ENCODE measurements around the gene ZBTB42.

The ZBTB42 gene

DNA sequence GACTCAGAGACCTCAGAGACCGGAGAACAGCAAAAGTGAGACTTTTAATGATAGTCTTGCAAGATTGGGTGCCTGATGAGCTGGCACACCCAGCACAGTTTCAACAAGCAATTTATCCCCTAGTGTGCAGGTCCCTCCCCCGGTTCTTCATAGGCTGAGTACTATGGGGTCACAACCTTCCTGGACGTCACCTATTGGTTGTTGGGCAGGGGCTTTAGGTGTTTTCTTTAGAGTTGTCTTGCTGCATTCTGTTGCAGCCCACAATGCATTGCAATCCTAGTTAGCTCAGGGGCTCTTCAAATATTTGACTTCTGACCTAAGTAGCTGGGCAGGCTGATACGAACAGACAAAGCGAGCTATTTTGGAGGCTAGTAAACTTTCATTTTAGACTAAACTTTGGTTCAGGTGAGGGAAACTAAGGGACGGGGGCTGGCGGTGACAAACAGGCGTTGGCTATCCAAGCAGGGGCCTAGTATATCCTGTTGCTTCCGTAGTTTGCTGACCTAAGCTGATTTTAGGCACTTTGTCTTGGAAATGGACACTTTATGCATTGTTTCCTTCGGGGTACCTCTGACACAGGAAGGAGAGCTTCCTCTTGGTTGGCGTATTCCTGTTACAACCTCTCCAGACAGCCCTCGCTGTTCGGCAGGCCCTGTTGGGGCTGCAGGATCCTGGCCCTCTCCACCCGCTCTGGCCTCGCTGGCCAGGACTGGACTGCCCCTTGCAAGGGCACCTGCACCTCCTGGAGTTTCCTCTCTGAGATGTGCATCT, 33.9 kb upstream of the ZBTB42 start:
- H3K4me2 ChIP-seq (ENCODE audit: low read length, poor library complexity, severe bottlenecking) = no peak overlapping the region
- peak overlapping the region; percentile 19 for H4K8ac ChIP-seq (ENCODE audit: low read length)
- no peak overlapping the region for H3K9ac ChIP-seq (ENCODE audit: low read length)
- H2BK120ac ChIP-seq (ENCODE audit: low read depth, low read length) = no peak overlapping the region
- H2AK5ac ChIP-seq (ENCODE audit: low read length, severe bottlenecking) = no peak overlapping the region
- no peaks in the 10 kb centered on the region for H3K27me3 ChIP-seq (ENCODE audit: control insufficient read depth in 1 of 2, insufficient read depth in 1 of 2, low read length in 2 of 2)
- no peak overlapping the region for H2AFZ ChIP-seq (ENCODE audit: low read depth, low read length)
- H3K4me3 ChIP-seq (ENCODE audit: insufficient read depth in 1 of 2, low read depth in 1 of 2, low read length in 2 of 2) = no peak overlapping the region
- no peak for DNase-seq
- 84% methylated on average over 12 of the region's 15 CpGs for WGBS
- no peak overlapping the region for H3K14ac ChIP-seq (ENCODE audit: low read length in 2 of 2)
- no peak overlapping the region for H3K27ac ChIP-seq (ENCODE audit: low read length, poor library complexity, severe bottlenecking)
- no peak overlapping the region for H4K91ac ChIP-seq (ENCODE audit: low read length)
- peaks cover 10% of the 10 kb centered on the region for H3K4me1 ChIP-seq (ENCODE audit: control insufficient read depth, insufficient read depth, low read depth, low read length)
- peaks cover 26 to 32% of the 10 kb centered on the region in 2 experiments for H3K36me3 ChIP-seq (ENCODE audit: control insufficient read depth in 1 of 2, insufficient read depth in 2 of 2, low read depth in 1 of 2, low read length in 2 of 2)
- no peak overlapping the region for H3K23ac ChIP-seq (ENCODE audit: low read length in 2 of 2)
- H3K9me3 ChIP-seq (ENCODE audit: control insufficient read depth, low read length) = no peaks in the 10 kb centered on the region
- no peaks in the 10 kb centered on the region for H3K79me1 ChIP-seq (replicated peaks; ENCODE audit: low read length, poor library complexity, severe bottlenecking)
- no peak overlapping the region for H2BK15ac ChIP-seq (ENCODE audit: low read depth, poor library complexity, severe bottlenecking)
- H3K4ac ChIP-seq (ENCODE audit: low read depth in 1 of 2, low read length in 2 of 2) = no peak overlapping the region
- H2BK5ac ChIP-seq (ENCODE audit: low read depth, low read length, poor library complexity, severe bottlenecking) = no peak overlapping the region
- no peak overlapping the region for H3K18ac ChIP-seq (ENCODE audit: low read depth in 1 of 2, low read length in 2 of 2)
- peak overlapping the region in 1 of 2 experiments; percentile 39 for H2BK12ac ChIP-seq (ENCODE audit: low read length in 2 of 2)

DNA sequence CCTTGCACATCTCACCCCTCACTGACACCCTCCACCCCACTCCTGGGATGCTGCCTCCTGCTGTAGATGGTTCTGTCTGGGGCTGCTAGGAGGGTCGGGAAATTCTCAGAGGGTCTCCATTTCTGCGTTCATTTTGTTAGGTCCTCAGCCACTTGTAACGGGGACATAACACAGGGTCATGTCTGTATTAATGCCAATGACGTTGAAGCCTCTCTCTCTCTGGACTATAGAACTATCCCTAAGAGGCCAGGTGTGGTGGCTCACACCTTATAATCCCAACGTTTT, 33.3 kb upstream of the ZBTB42 start:
- H3K18ac ChIP-seq (ENCODE audit: low read depth in 1 of 2, low read length in 2 of 2) = no peak overlapping the region

DNA sequence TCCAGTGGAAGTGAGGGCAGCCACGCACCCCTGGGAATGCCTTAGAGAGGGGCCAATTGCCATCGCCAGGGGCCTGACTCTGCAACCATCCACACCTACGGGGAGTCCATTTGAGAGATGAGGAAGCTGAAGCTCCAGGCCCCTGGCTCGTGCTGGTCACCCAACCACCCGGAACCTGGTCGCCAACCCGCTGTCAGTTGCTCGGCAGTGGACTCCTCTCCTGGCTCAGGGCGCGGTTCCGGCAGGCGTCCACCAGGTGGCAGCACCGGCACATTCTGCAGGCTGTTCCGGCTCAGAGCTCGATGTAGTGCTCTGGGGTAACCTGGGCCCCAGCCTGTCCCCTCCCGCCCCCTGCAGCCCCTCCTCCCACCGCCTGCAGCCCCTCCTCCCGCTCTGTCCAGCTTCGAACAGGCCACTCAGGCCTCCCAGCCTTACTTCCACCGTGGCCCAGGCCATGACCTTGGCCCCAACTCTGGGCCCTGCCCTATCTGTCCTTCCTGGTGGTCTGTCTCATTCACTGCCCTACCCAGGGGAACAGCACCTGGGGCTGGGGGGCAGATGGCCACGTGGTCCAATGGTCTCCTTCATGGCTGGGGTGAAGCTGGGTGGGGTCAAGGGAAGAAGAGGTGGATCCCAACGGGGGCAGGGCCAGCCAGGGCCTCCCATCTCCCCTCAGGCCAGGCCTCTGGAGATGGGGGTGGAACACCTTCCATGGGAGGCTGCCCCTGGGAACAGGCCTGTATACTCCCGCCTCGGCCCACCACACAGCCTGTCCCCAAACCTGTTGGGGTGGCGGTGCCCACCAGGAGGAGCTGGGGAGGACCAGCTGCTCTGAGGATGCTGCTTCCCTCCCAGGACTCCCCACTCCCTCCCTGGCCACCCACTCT, 32.2 kb upstream of the ZBTB42 start:
- no peak overlapping the region for H3K23ac ChIP-seq (ENCODE audit: low read length in 2 of 2)
- no peak overlapping the region for H2AFZ ChIP-seq (ENCODE audit: low read depth, low read length)
- peaks cover 4% of the 10 kb centered on the region for H3K79me1 ChIP-seq (replicated peaks; ENCODE audit: low read length, poor library complexity, severe bottlenecking)
- H4K8ac ChIP-seq (ENCODE audit: low read length) = peak overlapping the region; percentile 94
- peak overlapping the region; percentile 88 for H4K91ac ChIP-seq (ENCODE audit: low read length)
- H3K9ac ChIP-seq (ENCODE audit: low read length) = peak overlapping the region; percentile 22
- H3K36me3 ChIP-seq (ENCODE audit: control insufficient read depth in 1 of 2, insufficient read depth in 2 of 2, low read depth in 1 of 2, low read length in 2 of 2) = peaks cover 37 to 48% of the 10 kb centered on the region in 2 experiments
- no peak overlapping the region for H3K4me3 ChIP-seq (ENCODE audit: insufficient read depth in 1 of 2, low read depth in 1 of 2, low read length in 2 of 2)
- DNase-seq = peak; percentile 83
- peak overlapping the region in 1 of 2 experiments; percentile 82 for H3K4ac ChIP-seq (ENCODE audit: low read depth in 1 of 2, low read length in 2 of 2)
- no peak overlapping the region for H3K4me2 ChIP-seq (ENCODE audit: low read length, poor library complexity, severe bottlenecking)
- no peaks in the 10 kb centered on the region for H3K27me3 ChIP-seq (ENCODE audit: control insufficient read depth in 1 of 2, insufficient read depth in 1 of 2, low read length in 2 of 2)
- no peak overlapping the region for H3K27ac ChIP-seq (ENCODE audit: low read length, poor library complexity, severe bottlenecking)
- H2BK12ac ChIP-seq (ENCODE audit: low read length in 2 of 2) = peak overlapping the region in 1 of 2 experiments; percentile 87
- 20% methylated on average over 23 of the region's 25 CpGs for WGBS
- no peaks in the 10 kb centered on the region for H3K9me3 ChIP-seq (ENCODE audit: control insufficient read depth, low read length)
- H2BK5ac ChIP-seq (ENCODE audit: low read depth, low read length, poor library complexity, severe bottlenecking) = no peak overlapping the region
- no peak overlapping the region for H2BK120ac ChIP-seq (ENCODE audit: low read depth, low read length)
- no peak overlapping the region for H2BK15ac ChIP-seq (ENCODE audit: low read depth, poor library complexity, severe bottlenecking)
- H2AK5ac ChIP-seq (ENCODE audit: low read length, severe bottlenecking) = no peak overlapping the region
- peak overlapping the region; percentile 48 to 92 for H3K18ac ChIP-seq (ENCODE audit: low read depth in 1 of 2, low read length in 2 of 2)
- no peak overlapping the region for H3K14ac ChIP-seq (ENCODE audit: low read length in 2 of 2)
- peaks cover 10% of the 10 kb centered on the region for H3K4me1 ChIP-seq (ENCODE audit: control insufficient read depth, insufficient read depth, low read depth, low read length)

More for the DNA sequence above, 33.3 kb upstream of the ZBTB42 start:
- Histone ChIP-seq H2BK120ac (ENCODE audit: low read depth, low read length) (no peak overlapping the region), H3K27me3 (ENCODE audit: control insufficient read depth in 1 of 2, insufficient read depth in 1 of 2, low read length in 2 of 2) (no peaks in the 10 kb centered on the region), H3K36me3 (ENCODE audit: control insufficient read depth in 1 of 2, insufficient read depth in 2 of 2, low read depth in 1 of 2, low read length in 2 of 2) (peaks cover 27 to 37% of the 10 kb centered on the region in 2 experiments), H2BK5ac (ENCODE audit: low read depth, low read length, poor library complexity, severe bottlenecking) (no peak overlapping the region), H3K9me3 (ENCODE audit: control insufficient read depth, low read length) (no peaks in the 10 kb centered on the region), H4K8ac (ENCODE audit: low read length) (peak overlapping the region; percentile 19), H3K4me1 (ENCODE audit: control insufficient read depth, insufficient read depth, low read depth, low read length) (peaks cover 10% of the 10 kb centered on the region), H3K9ac (ENCODE audit: low read length) (no peak overlapping the region), H2BK12ac (ENCODE audit: low read length in 2 of 2) (peak overlapping the region in 1 of 2 experiments; percentile 39), H3K4ac (ENCODE audit: low read depth in 1 of 2, low read length in 2 of 2) (no peak overlapping the region), H3K79me1 (replicated peaks; ENCODE audit: low read length, poor library complexity, severe bottlenecking) (no peaks in the 10 kb centered on the region), H4K91ac (ENCODE audit: low read length) (no peak overlapping the region), H3K4me2 (ENCODE audit: low read length, poor library complexity, severe bottlenecking) (no peak overlapping the region), H3K23ac (ENCODE audit: low read length in 2 of 2) (no peak overlapping the region), H3K4me3 (ENCODE audit: insufficient read depth in 1 of 2, low read depth in 1 of 2, low read length in 2 of 2) (no peak overlapping the region), H2AFZ (ENCODE audit: low read depth, low read length) (no peak overlapping the region), H3K14ac (ENCODE audit: low read length in 2 of 2) (no peak overlapping the region), H2AK5ac (ENCODE audit: low read length, severe bottlenecking) (no peak overlapping the region), H3K27ac (ENCODE audit: low read length, poor library complexity, severe bottlenecking) (no peak overlapping the region), H2BK15ac (ENCODE audit: low read depth, poor library complexity, severe bottlenecking) (no peak overlapping the region)
- 94% methylated on average over 5 of the region's 5 CpGs for WGBS
- DNase-seq = no peak
